ENCODE measurements around the gene ANXA8L1. TPM values are rescaled to one million over a fixed set of nuclear protein-coding genes. Genes with fewer than 3 reads are reported as not detected.
"Not testable (repeated sequence)": the region's sequence is repeated elsewhere in the genome, so short reads cannot be mapped to it uniquely, and the experiment has no call there.

ANXA8L1 gene
- total RNA-seq, 1 experiment from 2014 or later = not detected

GRCh38 chr10:46379233-46379848, 3.8 kb downstream of the ANXA8L1 start:
- DNase-seq; H3K36me3 ChIP-seq (replicated peaks; ENCODE audit: control insufficient read depth, insufficient read depth, low read length); H3K27me3 ChIP-seq (ENCODE audit: control insufficient read depth, insufficient read depth, low read length); H3K4me3 ChIP-seq (ENCODE audit: insufficient read depth, low read depth, low read length): not testable (repeated sequence)

GRCh38 chr10:46385858-46386257, 10.3 kb downstream of the ANXA8L1 start:
- DNase-seq; H3K4me3 ChIP-seq (ENCODE audit: insufficient read depth, low read depth, low read length); H3K36me3 ChIP-seq (replicated peaks; ENCODE audit: control insufficient read depth, insufficient read depth, low read length); H3K27me3 ChIP-seq (ENCODE audit: control insufficient read depth, insufficient read depth, low read length): not testable (repeated sequence)

GRCh38 chr10:46386694-46387093, 11.1 kb downstream of the ANXA8L1 start:
- not testable (repeated sequence) for H3K4me3 ChIP-seq (ENCODE audit: insufficient read depth, low read depth, low read length); DNase-seq; H3K36me3 ChIP-seq (replicated peaks; ENCODE audit: control insufficient read depth, insufficient read depth, low read length); H3K27me3 ChIP-seq (ENCODE audit: control insufficient read depth, insufficient read depth, low read length)

- not testable (repeated sequence) for H3K27me3 ChIP-seq (ENCODE audit: control insufficient read depth, insufficient read depth, low read length); H3K4me3 ChIP-seq (ENCODE audit: insufficient read depth, low read depth, low read length); H3K36me3 ChIP-seq (replicated peaks; ENCODE audit: control insufficient read depth, insufficient read depth, low read length); DNase-seq
These were observed 11.8 kb downstream of the ANXA8L1 start for GRCh38 chr10:46387309-46387902.

- not testable (repeated sequence) for H3K36me3 ChIP-seq (replicated peaks; ENCODE audit: control insufficient read depth, insufficient read depth, low read length); H3K4me3 ChIP-seq (ENCODE audit: insufficient read depth, low read depth, low read length); H3K27me3 ChIP-seq (ENCODE audit: control insufficient read depth, insufficient read depth, low read length); DNase-seq
These were observed 15.8 kb downstream of the ANXA8L1 start for GRCh38 chr10:46391422-46391821.

- H3K27me3 ChIP-seq (ENCODE audit: control insufficient read depth, insufficient read depth, low read length) = not testable (repeated sequence)
- DNase-seq = peak; percentile 48
These were observed 21.1 kb downstream of the ANXA8L1 start for GRCh38 chr10:46396441-46397279.

GRCh38 chr10:46397767-46398166, 22.2 kb downstream of the ANXA8L1 start:
- H3K36me3 ChIP-seq (replicated peaks; ENCODE audit: control insufficient read depth, insufficient read depth, low read length); H3K4me3 ChIP-seq (ENCODE audit: insufficient read depth, low read depth, low read length); H3K27me3 ChIP-seq (ENCODE audit: control insufficient read depth, insufficient read depth, low read length); DNase-seq: not testable (repeated sequence)

More at GRCh38 chr10:46396441-46397279, 21.1 kb downstream of the ANXA8L1 start:
- not testable (repeated sequence) for H3K4me3 ChIP-seq (ENCODE audit: insufficient read depth, low read depth, low read length); H3K36me3 ChIP-seq (replicated peaks; ENCODE audit: control insufficient read depth, insufficient read depth, low read length)

GRCh38 chr10:46398212-46398886, 22.8 kb downstream of the ANXA8L1 start:
- peak overlapping the region; percentile 19 for H3K4me3 ChIP-seq (ENCODE audit: insufficient read depth, low read depth, low read length)
- not testable (repeated sequence) for H3K27me3 ChIP-seq (ENCODE audit: control insufficient read depth, insufficient read depth, low read length); H3K36me3 ChIP-seq (replicated peaks; ENCODE audit: control insufficient read depth, insufficient read depth, low read length); DNase-seq

GRCh38 chr10:46409556-46409955, 34.0 kb downstream of the ANXA8L1 start:
- not testable (repeated sequence) for H3K27me3 ChIP-seq (ENCODE audit: control insufficient read depth, insufficient read depth, low read length); DNase-seq; H3K36me3 ChIP-seq (replicated peaks; ENCODE audit: control insufficient read depth, insufficient read depth, low read length); H3K4me3 ChIP-seq (ENCODE audit: insufficient read depth, low read depth, low read length)

- not testable (repeated sequence) for H3K4me3 ChIP-seq (ENCODE audit: insufficient read depth, low read depth, low read length); H3K36me3 ChIP-seq (replicated peaks; ENCODE audit: control insufficient read depth, insufficient read depth, low read length); DNase-seq; H3K27me3 ChIP-seq (ENCODE audit: control insufficient read depth, insufficient read depth, low read length)
These were observed 35.5 kb downstream of the ANXA8L1 start for GRCh38 chr10:46411123-46411522.

- not testable (repeated sequence) for DNase-seq; H3K36me3 ChIP-seq (replicated peaks; ENCODE audit: control insufficient read depth, insufficient read depth, low read length)
These were observed 37.1 kb downstream of the ANXA8L1 start for GRCh38 chr10:46412665-46413064.

GRCh38 chr10:46415291-46415690, 39.7 kb downstream of the ANXA8L1 start:
- H3K4me3 ChIP-seq (ENCODE audit: insufficient read depth, low read depth, low read length); DNase-seq; H3K36me3 ChIP-seq (replicated peaks; ENCODE audit: control insufficient read depth, insufficient read depth, low read length); H3K27me3 ChIP-seq (ENCODE audit: control insufficient read depth, insufficient read depth, low read length): not testable (repeated sequence)

More at GRCh38 chr10:46412665-46413064, 37.1 kb downstream of the ANXA8L1 start:
- not testable (repeated sequence) for H3K27me3 ChIP-seq (ENCODE audit: control insufficient read depth, insufficient read depth, low read length); H3K4me3 ChIP-seq (ENCODE audit: insufficient read depth, low read depth, low read length)

GRCh38 chr10:46418283-46418682, 42.7 kb downstream of the ANXA8L1 start:
- DNase-seq; H3K4me3 ChIP-seq (ENCODE audit: insufficient read depth, low read depth, low read length); H3K27me3 ChIP-seq (ENCODE audit: control insufficient read depth, insufficient read depth, low read length); H3K36me3 ChIP-seq (replicated peaks; ENCODE audit: control insufficient read depth, insufficient read depth, low read length): not testable (repeated sequence)

- not testable (repeated sequence) for DNase-seq; H3K4me3 ChIP-seq (ENCODE audit: insufficient read depth, low read depth, low read length); H3K27me3 ChIP-seq (ENCODE audit: control insufficient read depth, insufficient read depth, low read length); H3K36me3 ChIP-seq (replicated peaks; ENCODE audit: control insufficient read depth, insufficient read depth, low read length)
These were observed 44.2 kb downstream of the ANXA8L1 start for GRCh38 chr10:46419570-46420379.

Measured in H7 (cell line).